Activated CD4-positive, CD25-positive, alpha-beta regulatory T cell treated with anti-CD3 and anti-CD28 coated beads, Interleukin-2, amount 50 U/mL, for 16 hours (primary cell): ENCODE data around the gene NOTCH2NLA.
"Not testable (repeated sequence)": the region's sequence is repeated elsewhere in the genome, so short reads cannot be mapped to it uniquely, and the experiment has no call there.

Experiments
- DNase-seq: peaks from one replicate; pipeline ENCODE4 v3.0.0-alpha.2; 2020; ENCODE audit warnings: low read depth, low spot score

The NOTCH2NLA gene

GRCh38 chr1:146167740-146168139, 61.1 kb downstream of the NOTCH2NLA start:
- DNase-seq = not testable (repeated sequence)

GRCh38 chr1:146167273-146167672, 61.5 kb downstream of the NOTCH2NLA start:
- not testable (repeated sequence) for DNase-seq

- DNase-seq = not testable (repeated sequence)
Observed at GRCh38 chr1:146144465-146144864, 84.4 kb downstream of the NOTCH2NLA start, which contains the start of gene NBPF10. Gene NBPF10, minus strand, starts transcription at chr1:146144804. Its CDS starts 35 bp downstream, at chr1:146144769.
